ENCODE results near the gene CNDP2. TPM values are rescaled to one million over a fixed set of nuclear protein-coding genes. Genes with fewer than 3 reads are reported as not detected.

The CNDP2 gene
- total RNA-seq, 1 donor, result 38.4 TPM

DNA sequence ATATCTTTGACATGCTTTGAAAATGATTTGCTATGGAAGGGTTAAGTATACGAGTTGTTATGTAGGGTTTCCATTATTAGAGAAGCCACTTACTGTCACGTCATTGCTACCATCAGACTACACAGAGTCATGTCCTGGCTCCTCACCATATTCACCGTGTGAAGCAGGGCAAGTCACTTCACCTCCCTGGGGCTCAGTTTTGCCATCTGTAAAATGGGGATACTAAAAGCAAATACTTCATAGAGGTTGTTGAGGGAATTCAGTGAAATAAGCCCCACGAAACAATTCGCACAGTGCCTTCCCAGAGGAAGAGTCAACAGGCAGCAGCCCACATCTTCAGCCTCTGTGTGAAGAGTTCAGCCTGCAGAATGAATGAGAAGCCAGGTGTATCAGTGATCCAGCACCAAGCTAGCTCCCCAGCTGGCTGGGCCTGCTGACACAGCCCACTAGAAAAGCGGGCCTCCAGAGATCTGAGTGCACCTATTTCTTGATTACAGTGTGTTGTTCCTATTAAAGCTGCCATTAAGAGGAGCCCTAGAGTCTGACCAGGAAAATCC, 42.4 kb upstream of the CNDP2 start:
- no peak for TF ChIP-seq CTCF (IDR thresholded peaks at IDR 0.05; ENCODE audit: insufficient read depth, low read depth, low read length)

DNA sequence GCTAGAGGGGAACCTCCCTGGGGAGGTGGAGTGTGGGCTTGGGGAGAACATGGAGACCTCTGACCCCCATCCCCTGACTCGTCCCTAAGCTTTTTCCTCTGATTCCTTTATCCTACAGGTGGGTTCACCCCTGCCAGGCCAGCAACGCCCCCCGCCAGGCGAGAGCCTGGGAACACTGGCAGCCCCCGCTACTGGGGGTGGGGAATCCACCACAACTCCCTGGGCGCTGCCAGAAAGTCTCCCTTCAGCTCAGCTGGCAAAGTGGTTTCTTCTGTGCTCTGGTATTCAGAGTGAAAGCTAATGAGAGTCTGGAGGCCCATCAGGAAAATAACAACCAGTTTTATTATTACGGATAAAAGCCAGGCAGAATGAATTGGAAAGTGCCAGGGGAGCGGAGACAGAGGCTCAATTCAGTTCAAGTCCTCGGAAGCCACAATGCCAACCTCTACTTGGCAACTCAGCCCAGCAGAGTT, 41.8 kb upstream of the CNDP2 start:
- no peak for DNase-seq (ENCODE audit: low read depth)
- no peak overlapping the region for H3K4me3 ChIP-seq (ENCODE audit: low read depth, low read length)
- no peak for TF ChIP-seq CTCF (IDR thresholded peaks at IDR 0.05; ENCODE audit: insufficient read depth, low read depth, low read length)

More for the DNA sequence above, 42.4 kb upstream of the CNDP2 start:
- DNase-seq (ENCODE audit: low read depth), result no peak
- no peak overlapping the region for H3K4me3 ChIP-seq (ENCODE audit: low read depth, low read length)

DNA sequence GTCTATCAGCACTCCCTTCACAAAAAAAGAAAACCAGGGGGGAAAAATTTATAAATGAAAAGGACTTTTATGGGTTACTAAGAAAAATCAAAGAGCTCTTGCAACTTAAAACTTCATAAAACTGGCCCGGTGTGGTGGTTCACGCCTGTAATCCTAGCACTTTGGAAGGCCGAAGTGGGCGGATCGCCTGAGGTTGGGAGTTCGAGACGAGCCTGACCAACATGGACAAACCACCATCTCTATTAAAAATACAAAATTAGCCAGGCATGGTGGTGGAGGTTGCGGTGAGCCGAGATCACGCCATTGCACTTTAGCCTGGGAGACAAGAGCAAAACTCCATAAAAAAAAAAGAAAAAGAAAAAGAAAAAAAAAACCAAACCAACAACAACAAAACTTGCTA, 40.8 kb upstream of the CNDP2 start:
- no peak for TF ChIP-seq CTCF (IDR thresholded peaks at IDR 0.05; ENCODE audit: insufficient read depth, low read depth, low read length)
- no peak overlapping the region for H3K4me3 ChIP-seq (ENCODE audit: low read depth, low read length)
- DNase-seq (ENCODE audit: low read depth), result no peak

GRCh38 chr18:74456017-74456348, 40.2 kb upstream of the CNDP2 start:
- TF ChIP-seq CTCF (IDR thresholded peaks at IDR 0.05; ENCODE audit: insufficient read depth, low read depth, low read length), result no peak
- DNase-seq (ENCODE audit: low read depth), result no peak
- H3K4me3 ChIP-seq (ENCODE audit: low read depth, low read length), result no peak overlapping the region

DNA sequence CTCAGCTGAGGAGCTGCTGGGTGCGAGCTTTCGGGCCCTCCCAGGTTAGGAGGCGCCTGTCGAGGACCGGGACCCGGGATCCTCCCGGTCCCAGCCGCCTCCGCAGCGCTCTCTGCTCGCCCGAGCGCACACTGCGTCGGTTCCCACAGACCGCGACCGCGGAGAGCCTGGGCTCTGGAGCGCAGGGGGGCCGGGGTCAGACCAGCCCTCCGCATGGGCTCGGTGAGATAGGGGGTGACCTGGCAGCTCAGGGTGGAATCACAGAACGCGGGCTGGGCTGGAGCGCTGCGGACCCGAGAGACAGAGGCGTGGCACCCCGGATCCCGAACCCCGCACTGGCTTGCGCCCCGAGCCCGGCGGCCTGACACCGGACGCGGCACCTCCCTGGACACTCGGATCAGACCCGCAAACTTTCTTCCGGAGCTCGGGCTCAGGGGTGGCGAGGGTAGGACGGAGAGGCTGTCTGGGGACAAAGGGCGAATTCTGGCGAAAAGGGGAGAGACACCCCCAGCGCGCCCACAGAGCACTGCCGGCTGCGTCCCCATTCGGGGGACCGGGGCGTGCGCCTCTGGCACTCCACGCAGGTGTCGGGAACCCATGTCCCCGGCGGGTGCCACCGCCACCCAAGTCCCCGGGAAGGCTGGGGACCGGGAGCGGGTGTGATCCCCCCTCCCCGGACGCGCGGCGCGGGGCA, 39.7 kb upstream of the CNDP2 start:
- no peak for TF ChIP-seq CTCF (IDR thresholded peaks at IDR 0.05; ENCODE audit: insufficient read depth, low read depth, low read length)
- DNase-seq (ENCODE audit: low read depth), result no peak
- H3K4me3 ChIP-seq (ENCODE audit: low read depth, low read length), result no peak overlapping the region

DNA sequence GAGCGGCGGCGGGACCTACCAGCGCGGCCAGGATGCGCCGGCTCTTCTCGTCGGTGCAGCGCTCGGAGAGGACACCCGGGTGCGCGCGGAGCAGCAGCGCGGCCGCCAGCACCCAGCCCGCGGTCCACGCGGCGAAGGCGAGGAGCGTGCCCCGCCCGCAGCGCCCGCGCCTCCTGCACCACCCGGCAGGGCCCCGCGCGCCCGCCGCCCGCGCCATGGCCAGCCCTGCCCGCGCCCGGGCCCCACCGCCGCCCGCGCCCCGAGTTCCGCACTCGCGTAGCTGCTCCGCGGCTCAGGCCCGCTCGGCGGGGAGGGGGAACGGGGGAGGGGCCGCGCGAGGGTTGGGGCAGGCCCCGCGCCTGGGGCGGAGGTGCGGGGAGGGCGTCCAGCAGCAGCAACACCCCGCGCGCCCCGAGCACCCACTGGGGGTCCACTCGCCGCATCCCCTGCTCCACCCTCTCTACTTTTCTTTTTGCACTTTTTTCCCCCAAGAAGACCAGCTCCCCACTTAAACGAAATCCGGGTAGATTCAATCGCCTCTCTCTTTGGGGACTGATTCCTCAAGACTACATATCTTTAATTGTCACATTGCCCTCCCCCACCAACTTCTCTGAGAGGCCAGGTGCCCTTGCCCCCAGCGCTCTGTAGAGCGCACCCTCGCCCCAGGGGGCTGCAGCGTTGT, 39.0 kb upstream of the CNDP2 start, which contains the start of gene DIPK1C:
Gene DIPK1C, minus strand, starts transcription at position 266 of the 682 bp plus-strand sequence. Its CDS starts 49 bp downstream, at position 217.
- TF ChIP-seq CTCF (IDR thresholded peaks at IDR 0.05; ENCODE audit: insufficient read depth, low read depth, low read length), result no peak
- DNase-seq (ENCODE audit: low read depth), result no peak
- H3K4me3 ChIP-seq (ENCODE audit: low read depth, low read length), result no peak within 1 kb of the TSS
